T-helper 17 cell (primary cell): Measurements from ENCODE around the gene RAB3C. TPM values are rescaled to one million over a fixed set of nuclear protein-coding genes. Genes with fewer than 3 reads are reported as not detected.

ENCODE experiments used
- ATAC-seq: fragments of 150-1000 bp; cut with Tn5 transposase; 2 replicates; pipeline ENCODE4 v1.10.0; 2021; ENCODE audit warnings: mild to moderate bottlenecking, moderate library complexity
- DNase-seq, 3 donors: peaks; one replicate each; pipeline versions ENCODE4 v3.0.0 to v3.0.0-alpha.2; 2020 to 2021
- H3K9me3 ChIP-seq: one replicate; pipeline ENCODE4 v1.7.0; 2013; ENCODE audit warnings: low read length, mild to moderate bottlenecking; ENCODE audit not compliant: control insufficient read depth, poor library complexity, severe bottlenecking
- H3K27ac Mint-ChIP-seq: one replicate; pipeline ENCODE4 v1.8.0; 2022; ENCODE audit warnings: mild to moderate bottlenecking, moderate library complexity, mixed read lengths
- H3K27me3 Mint-ChIP-seq: one replicate; pipeline ENCODE4 v1.8.0; 2022; ENCODE audit warnings: mixed read lengths
- H3K36me3 Mint-ChIP-seq: one replicate; pipeline ENCODE4 v1.8.0; 2022; ENCODE audit warnings: low read depth, mixed read lengths
- H3K4me1 Mint-ChIP-seq: one replicate; pipeline ENCODE4 v1.8.0; 2022; ENCODE audit warnings: mild to moderate bottlenecking, mixed read lengths
- H3K4me3 Mint-ChIP-seq: one replicate; pipeline ENCODE4 v1.8.0; 2022; ENCODE audit warnings: mild to moderate bottlenecking, moderate library complexity, mixed read lengths
- total RNA-seq, 4 donors: library from RNA in 2 of 4; stranded (reverse) in 2 of 4; gene quantifications; one replicate each; pipeline ENCODE4 v1.2.3 and lab custom pipeline; 2022 to 2026

RAB3C gene
- total RNA-seq, 2 donors from 2014 or later: 0.03 TPM; not detected in 1

DNA sequence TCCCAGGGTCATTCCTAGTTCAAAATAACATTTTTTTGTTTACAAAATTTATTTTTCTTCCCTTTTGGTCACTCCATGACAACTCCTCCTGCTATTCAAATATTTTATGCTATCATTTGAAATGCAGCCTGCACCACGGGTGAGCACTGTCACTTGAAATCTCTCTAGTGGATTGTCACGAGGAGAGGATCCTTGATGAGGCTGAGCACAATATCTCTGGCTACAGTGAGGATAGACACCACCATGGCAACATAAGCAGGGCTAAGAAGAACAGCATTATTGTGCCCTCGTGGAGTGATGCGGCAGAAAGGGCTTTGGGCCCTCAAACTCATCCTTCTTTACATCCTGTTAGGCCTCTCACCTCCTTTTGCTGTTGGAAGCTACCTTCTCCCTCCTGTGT, 321.9 kb downstream of the RAB3C start:
- DNase-seq (no peak), ATAC-seq (no peak)
- H3K36me3 Mint-ChIP-seq: peaks cover 5% of the 10 kb centered on the region
- H3K9me3 ChIP-seq: no peaks in the 10 kb centered on the region
- no peak overlapping the region for H3K4me3 Mint-ChIP-seq
- no peaks in the 10 kb centered on the region for H3K4me1 Mint-ChIP-seq
- H3K27ac Mint-ChIP-seq: no peak overlapping the region
- peaks cover 11% of the 10 kb centered on the region for H3K27me3 Mint-ChIP-seq

- no peaks in the 10 kb centered on the region for H3K4me1 Mint-ChIP-seq
- no peak overlapping the region for H3K4me3 Mint-ChIP-seq
- H3K36me3 Mint-ChIP-seq: peaks cover 4% of the 10 kb centered on the region
- ATAC-seq (no peak), DNase-seq (no peak)
- no peaks in the 10 kb centered on the region for H3K9me3 ChIP-seq
- H3K27me3 Mint-ChIP-seq: peaks cover 11% of the 10 kb centered on the region
- no peak overlapping the region for H3K27ac Mint-ChIP-seq
Measured at GRCh38 chr5:58905944-58906343, 323.1 kb downstream of the RAB3C start.

Other genes starting within 250 kb of the RAB3C start
- 10 to 100 TPM; 15.8 to 24.3 TPM for gene PLK2, start 123.0 kb upstream of the RAB3C start, total RNA-seq
- 1 to 10 TPM in 1 of 2 donors, not detected in 1; 2.0 TPM for gene GAPT, start 91.6 kb upstream of the RAB3C start, total RNA-seq